ENCODE results near the gene ATG10.

Gene ATG10

GRCh38 chr5:82168294-82168693 lies 196.5 kb downstream of the ATG10 start:
- no peak for DNase-seq

GRCh38 chr5:82169892-82170291 lies 198.1 kb downstream of the ATG10 start:
- DNase-seq = no peak

DNA sequence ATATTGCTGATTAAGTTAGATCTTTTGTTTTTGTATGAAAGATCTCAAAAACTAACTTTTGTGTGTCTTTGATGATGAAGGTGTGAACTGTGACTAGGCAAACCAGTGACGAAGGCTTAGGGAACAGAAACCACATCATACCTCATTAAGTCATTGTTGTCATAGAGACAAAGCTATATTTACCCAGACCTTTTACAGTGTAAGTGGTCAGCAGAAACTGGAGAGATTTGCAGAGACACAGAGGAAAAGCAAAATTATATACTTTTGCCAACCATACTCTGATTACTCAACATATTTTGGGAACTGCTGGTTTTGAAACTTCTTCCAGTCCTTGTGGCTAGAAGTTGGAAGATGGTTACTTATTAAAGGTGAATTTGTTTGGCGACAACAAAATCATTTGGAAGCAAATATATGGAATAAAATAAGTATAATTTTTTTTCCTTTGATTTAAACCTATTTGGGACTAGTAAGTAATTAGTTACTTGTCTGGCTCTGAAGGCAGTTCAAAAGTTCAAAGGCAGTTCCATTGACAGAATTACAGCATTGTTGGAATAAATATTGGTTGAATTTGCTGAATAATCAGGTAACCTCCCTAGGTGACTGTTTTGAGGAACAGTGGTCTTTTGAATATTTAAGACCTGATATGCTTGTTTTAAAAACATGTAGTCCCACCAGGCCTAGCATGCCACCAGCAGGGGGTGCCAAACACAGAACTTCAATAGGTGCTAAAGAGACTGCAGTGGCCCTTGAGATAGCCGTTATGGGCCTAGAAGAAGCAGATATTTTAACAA lies 202.5 kb downstream of the ATG10 start:
- peak; percentile 63 for DNase-seq

- no peak for DNase-seq
Observed at GRCh38 chr5:82174919-82175219, 203.0 kb downstream of the ATG10 start.

DNA sequence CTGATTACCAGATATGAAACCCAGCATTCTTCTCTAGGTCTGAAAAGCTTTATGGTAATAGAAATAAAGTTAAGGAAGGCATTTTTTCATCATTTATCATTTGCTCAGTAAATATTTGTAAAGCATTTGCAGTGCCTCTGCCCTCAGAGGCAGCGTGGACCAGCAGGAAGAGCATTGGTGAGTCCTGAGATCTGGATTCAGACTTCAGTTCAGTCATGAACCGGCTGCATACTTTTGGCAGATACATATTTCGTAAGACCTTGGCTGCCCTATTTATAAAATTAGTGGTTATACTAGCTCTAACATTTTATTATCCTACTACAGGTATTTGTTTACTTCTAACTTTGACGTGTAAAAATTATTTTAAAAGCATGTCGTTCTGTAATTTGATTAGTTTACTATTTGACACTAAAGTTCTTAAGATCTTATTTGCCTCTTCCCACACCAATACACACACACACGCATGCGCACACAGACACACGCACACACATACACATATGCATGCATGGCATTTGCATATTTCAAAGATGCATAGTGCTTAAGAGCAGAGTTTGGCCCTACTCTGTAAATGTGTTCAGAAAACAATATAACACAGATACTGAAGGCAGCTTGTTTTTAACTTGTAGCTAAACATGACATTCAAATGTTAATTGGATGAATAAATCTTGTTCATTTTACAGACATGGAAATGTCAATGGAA lies 204.4 kb downstream of the ATG10 start:
- DNase-seq = no peak

DNA sequence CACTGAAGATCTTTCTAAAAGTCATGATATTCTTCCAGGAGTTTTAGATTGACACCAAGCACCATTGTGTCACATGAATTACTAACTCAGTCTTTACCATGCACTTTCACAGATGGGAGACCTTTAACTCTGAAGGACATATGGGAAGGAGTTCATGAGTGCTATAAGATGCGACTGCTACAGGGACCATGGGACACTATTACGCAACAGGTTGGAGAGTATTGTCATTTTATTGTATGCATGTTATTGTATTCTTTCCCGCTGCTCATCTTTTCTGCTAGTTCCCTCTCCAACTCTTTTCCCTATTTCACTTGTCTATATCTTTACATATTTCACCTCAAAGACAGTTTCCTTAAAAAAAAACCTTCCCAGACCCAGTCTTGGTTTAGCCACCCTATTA lies 206.6 kb downstream of the ATG10 start:
- DNase-seq = no peak

- DNase-seq = no peak
Observed at GRCh38 chr5:82182662-82183061, 210.8 kb downstream of the ATG10 start.

GRCh38 chr5:82183828-82184227 lies 212.0 kb downstream of the ATG10 start:
- no peak for DNase-seq

GRCh38 chr5:82185851-82186250 lies 214.0 kb downstream of the ATG10 start:
- DNase-seq = no peak

GRCh38 chr5:82197550-82197949 lies 225.7 kb downstream of the ATG10 start:
- DNase-seq = no peak

DNA sequence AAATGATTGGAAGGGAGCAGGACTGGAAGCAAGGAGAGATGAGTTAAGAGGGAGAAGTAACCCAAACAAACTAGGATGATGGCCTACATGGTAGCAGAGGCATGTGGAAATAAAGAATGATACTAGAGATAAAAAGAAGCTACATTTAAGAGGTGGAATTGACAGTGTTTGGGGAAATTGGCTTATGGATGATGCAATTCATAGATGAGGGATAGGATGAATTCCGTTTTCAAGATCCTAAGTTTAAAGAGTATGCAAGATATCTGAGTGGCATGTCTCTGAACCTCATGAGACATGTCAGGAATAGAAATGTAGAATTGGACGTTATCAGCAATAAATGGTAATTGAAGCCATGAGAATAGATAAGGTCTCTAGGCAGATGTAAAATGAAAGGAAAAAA lies 232.7 kb downstream of the ATG10 start:
- DNase-seq = no peak

DNA sequence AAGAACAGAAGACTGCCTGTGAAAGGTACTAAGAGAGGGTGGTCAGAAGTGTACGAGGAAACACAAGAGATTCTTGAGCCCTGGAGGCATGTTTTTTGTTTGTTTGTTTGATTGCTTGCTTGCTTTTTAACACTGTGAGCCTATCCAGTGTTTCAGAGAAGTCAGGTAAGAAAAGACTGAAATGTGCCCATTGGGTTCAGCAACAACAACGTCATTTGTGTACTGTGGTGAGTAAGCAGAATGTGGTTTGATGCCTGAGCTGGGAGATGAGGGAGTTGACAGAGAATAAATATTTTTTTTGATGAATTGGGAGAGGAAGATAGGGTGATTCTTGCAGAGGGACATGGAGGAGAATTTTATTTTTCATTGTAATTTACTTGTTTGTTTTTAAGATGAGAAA lies 233.2 kb downstream of the ATG10 start:
- DNase-seq = no peak

- no peak for DNase-seq
Observed at GRCh38 chr5:82208371-82208770, 236.5 kb downstream of the ATG10 start.

- DNase-seq = no peak
Observed at GRCh38 chr5:82211855-82212572, 240.2 kb downstream of the ATG10 start.

- no peak for DNase-seq
Observed at GRCh38 chr5:82217917-82218316, 246.1 kb downstream of the ATG10 start.

DNA sequence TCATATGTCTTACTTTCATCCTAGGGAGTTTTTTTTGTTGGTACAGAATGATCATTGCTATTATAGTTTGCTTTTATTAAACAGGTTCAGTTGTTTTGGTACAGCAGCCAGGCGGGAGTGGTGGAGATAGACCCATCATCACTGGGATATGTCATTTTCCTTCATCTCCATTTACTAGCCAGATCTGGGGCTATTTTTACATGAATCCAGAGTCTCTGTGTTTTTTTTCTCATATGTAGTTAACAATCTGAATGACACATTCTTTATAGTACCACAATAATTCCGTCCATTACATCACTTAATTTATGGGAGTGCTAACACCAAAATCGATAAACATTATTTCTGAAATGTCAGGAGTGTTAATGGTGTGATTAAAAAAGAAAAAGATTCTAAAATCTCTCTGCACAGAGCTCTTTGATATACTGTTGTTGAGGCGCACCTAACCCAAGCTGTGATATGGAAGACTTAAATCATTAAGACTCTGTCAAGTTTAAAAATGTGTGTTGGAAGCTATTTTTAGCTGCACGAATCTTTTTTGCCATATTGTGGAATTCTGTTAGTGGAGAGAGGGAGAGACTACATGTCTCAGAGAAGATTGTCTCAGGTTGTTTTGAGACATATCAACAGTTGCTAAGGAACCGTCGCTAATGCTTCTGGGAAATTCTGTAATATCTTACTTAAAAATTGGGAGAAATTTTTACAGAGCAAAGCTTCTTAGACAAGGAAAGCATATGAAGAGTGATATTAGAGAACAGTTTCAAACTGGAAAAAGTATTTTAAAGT lies 246.7 kb downstream of the ATG10 start:
- no peak for DNase-seq

DNA sequence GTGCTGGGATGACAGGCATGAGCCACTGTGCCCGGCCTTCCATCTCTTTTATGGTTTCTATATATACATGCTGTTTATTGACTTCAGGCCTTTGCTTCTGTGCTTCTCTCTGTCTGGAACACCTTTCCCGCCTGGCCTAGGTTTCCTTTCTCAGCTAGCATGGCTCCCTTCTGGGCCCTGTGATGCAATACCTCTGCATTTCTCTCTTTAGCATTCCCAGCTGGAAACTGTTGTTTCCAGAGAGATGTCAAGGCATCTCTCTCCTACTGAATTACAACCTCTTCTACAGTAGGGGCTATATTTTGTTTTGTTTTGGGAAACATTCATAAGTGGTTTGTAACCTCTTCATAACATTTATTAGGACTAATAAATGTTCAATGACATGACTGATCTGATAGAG lies 249.2 kb downstream of the ATG10 start:
- no peak for DNase-seq

- DNase-seq = no peak
Observed at GRCh38 chr5:82222597-82223574, 251.1 kb downstream of the ATG10 start.

DNA sequence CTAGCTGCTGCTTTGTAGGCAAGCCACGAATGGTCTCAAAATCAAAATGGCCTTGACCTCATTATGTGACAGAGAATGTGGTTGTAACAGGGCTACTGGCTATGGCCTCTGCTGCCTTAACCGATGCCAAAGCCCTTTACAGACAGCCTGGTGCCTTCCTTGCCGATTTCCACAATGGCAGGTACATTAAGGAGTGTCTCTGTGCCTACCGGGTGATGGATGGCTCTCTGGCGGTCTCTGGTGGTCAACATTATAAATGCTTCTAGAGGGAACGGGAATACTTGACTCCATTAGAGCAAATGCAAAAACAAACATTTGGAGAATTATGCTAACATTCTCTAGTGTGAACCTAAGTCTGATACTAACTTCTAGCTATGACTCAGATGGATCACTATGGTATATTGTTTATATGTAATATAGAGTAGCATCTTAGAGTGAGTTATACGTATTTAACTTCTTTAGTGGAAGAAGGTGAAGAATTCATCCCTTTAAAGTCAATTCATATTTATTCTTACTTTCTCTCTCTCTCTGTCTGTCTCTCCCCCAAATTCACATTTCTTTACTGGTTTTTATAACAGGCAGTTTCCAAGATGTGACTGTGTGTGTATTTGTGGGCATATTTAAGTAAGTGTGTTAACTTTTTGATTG lies 253.8 kb downstream of the ATG10 start:
- peak; percentile 67 for DNase-seq

GRCh38 chr5:82234885-82235284 lies 263.1 kb downstream of the ATG10 start:
- no peak for DNase-seq

GRCh38 chr5:82244151-82244550 lies 272.3 kb downstream of the ATG10 start:
- no peak for DNase-seq

All from stimulated activated CD4-positive, alpha-beta T cell treated with anti-CD3 and anti-CD28 coated beads, Interleukin-4, amount 100 ng/mL, for 24 hours (primary cell).